OCI-M1 (cell line): ENCODE data around the gene PABPN1.
"Not testable (repeated sequence)": the region's sequence is repeated elsewhere in the genome, so short reads cannot be mapped to it uniquely, and the experiment has no call there.

ENCODE experiments used
- DNase-seq: peaks from one replicate; lab custom pipeline; 2025; lab: John Stamatoyannopoulos, UW

PABPN1 gene

GRCh38 chr14:23301288-23301968 lies 19.8 kb upstream of the PABPN1 start:
- DNase-seq, result peak; percentile 98

GRCh38 chr14:23301969-23302289 lies 19.3 kb upstream of the PABPN1 start:
- DNase-seq, result no peak

GRCh38 chr14:23302290-23303225 lies 18.7 kb upstream of the PABPN1 start, which contains the start of gene PPP1R3E:
TSS of gene PPP1R3E (minus strand) at chr14:23302859. CDS start at chr14:23302576, 283 bp downstream.
- peak; percentile 68 for DNase-seq

- peak; percentile 85 for DNase-seq
These were observed 14.7 kb upstream of the PABPN1 start, which contains the start of gene BCL2L2 for GRCh38 chr14:23306412-23307145. TSS of gene BCL2L2 (plus strand) at chr14:23306833. CDS start at chr14:23307768, 935 bp downstream.

GRCh38 chr14:23307146-23307530 lies 14.1 kb upstream of the PABPN1 start:
- DNase-seq, result no peak

GRCh38 chr14:23307687-23308644 lies 13.3 kb upstream of the PABPN1 start:
- DNase-seq, result no peak

- no peak for DNase-seq
These were observed 12.4 kb upstream of the PABPN1 start for GRCh38 chr14:23308721-23309445.

GRCh38 chr14:23310546-23310945 lies 10.7 kb upstream of the PABPN1 start:
- DNase-seq, result no peak

- DNase-seq, result no peak
These were observed 5.0 kb upstream of the PABPN1 start for GRCh38 chr14:23316300-23316699.

GRCh38 chr14:23319746-23320583 lies 1.3 kb upstream of the PABPN1 start:
- DNase-seq, result no peak

GRCh38 chr14:23321572-23322547 lies 603 bp downstream of the PABPN1 start:
- peak; percentile 42 for DNase-seq

- DNase-seq, result no peak
These were observed 1.6 kb downstream of the PABPN1 start for GRCh38 chr14:23322568-23323517.

- DNase-seq, result no peak
These were observed 2.7 kb downstream of the PABPN1 start for GRCh38 chr14:23323838-23324454.

- DNase-seq, result no peak
These were observed 3.2 kb downstream of the PABPN1 start for GRCh38 chr14:23324455-23324846.

- no peak for DNase-seq
These were observed 3.7 kb downstream of the PABPN1 start for GRCh38 chr14:23324993-23325392.

- DNase-seq, result not testable (repeated sequence)
These were observed 4.5 kb downstream of the PABPN1 start for GRCh38 chr14:23325746-23326145.
